HEK293T (cell line): Measurements from ENCODE around the gene BTBD7.

ENCODE experiments used
- ARNT ChIP-seq: fragments of 450-650 bp; IDR thresholded peaks from 2 replicates; pipeline ENCODE4 v1.6.1; 2017; ENCODE audit warnings: mild to moderate bottlenecking
- CTBP1 ChIP-seq: fragments of 450-650 bp; IDR thresholded peaks from 2 replicates; pipeline ENCODE4 v1.6.1; 2016; ENCODE audit warnings: borderline replicate concordance
- ELF4 ChIP-seq: fragments of 450-650 bp; IDR thresholded peaks from 2 replicates; pipeline ENCODE4 v1.6.1; 2017; ENCODE audit warnings: antibody characterized with exemption
- FOXK2 ChIP-seq: fragments of 450-650 bp; IDR thresholded peaks from 2 replicates; pipeline ENCODE4 v1.6.1; 2016; ENCODE audit warnings: mild to moderate bottlenecking
- SP1 ChIP-seq: fragments of 450-650 bp; IDR thresholded peaks from 2 replicates; pipeline ENCODE4 v1.6.1; 2017
- SUZ12 ChIP-seq: fragments of 450-650 bp; IDR thresholded peaks from 2 replicates; pipeline ENCODE4 v1.6.1; 2016; ENCODE audit warnings: mild to moderate bottlenecking
- TARDBP ChIP-seq: fragments of 450-650 bp; IDR thresholded peaks from 2 replicates; pipeline ENCODE4 v1.6.1; 2016

- no peak for TF ChIP-seq SP1
- no peak for TF ChIP-seq SUZ12
- no peak for TF ChIP-seq TARDBP
- no peak for TF ChIP-seq CTBP1
- TF ChIP-seq FOXK2, result no peak
- TF ChIP-seq ELF4, result no peak
- no peak for TF ChIP-seq ARNT
These were observed 112.3 kb downstream of the BTBD7 start for GRCh38 chr14:93220509-93220908.
